Putamen (tissue), 1 donor: ENCODE data around the gene CHST7.

Experiments
- DNase-seq: peaks from one replicate; pipeline ENCODE4 v3.0.0-alpha.2; 2016; ENCODE audit warnings: low spot score

Gene CHST7

DNA sequence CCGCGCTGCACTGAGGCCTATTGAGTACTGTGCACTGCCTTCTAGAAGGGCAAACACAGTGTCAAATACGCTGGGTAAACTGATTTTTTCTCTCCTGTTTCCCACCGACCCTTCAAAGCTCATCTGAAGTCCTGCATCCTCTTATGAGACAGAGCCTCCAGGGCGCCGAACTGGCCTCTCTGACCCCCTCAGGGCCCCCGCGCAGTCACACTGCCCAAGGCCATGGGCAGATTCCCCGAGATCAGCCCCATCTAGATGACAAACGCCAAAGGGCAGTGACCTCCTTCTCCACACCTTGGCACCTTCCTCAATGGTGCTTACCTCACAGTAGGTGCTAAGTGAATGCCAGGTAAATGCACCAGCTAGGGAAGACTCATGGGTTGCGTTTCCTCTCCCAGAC, 34.4 kb downstream of the CHST7 start:
- no peak for DNase-seq

DNA sequence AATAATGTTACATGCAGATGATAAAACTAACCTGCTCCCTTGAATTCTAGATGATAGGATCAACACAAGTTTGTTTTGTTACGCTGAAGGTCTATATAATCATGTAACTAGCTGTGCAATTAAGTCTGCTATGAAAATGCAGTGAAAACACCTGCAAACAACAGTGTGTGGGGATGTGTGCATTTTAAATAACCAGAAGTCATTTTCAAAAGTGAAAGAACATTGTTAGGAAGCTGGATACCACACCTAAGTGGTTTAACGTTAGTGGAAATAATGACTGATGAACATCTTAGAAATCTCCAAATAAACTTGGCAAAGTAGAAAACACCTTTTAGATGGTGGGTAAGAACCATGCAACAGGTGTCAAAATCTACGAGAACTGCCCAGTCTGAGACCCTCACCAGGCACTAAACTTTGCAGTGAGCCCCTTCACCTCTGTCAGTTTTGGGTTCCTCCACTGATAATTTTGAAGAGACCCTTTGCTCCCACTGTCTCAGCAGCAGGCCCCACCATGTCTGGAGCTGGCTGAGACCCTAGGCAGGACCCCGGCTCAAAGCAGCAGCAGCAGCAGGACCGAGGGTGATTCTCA, 36.6 kb downstream of the CHST7 start:
- no peak for DNase-seq

DNA sequence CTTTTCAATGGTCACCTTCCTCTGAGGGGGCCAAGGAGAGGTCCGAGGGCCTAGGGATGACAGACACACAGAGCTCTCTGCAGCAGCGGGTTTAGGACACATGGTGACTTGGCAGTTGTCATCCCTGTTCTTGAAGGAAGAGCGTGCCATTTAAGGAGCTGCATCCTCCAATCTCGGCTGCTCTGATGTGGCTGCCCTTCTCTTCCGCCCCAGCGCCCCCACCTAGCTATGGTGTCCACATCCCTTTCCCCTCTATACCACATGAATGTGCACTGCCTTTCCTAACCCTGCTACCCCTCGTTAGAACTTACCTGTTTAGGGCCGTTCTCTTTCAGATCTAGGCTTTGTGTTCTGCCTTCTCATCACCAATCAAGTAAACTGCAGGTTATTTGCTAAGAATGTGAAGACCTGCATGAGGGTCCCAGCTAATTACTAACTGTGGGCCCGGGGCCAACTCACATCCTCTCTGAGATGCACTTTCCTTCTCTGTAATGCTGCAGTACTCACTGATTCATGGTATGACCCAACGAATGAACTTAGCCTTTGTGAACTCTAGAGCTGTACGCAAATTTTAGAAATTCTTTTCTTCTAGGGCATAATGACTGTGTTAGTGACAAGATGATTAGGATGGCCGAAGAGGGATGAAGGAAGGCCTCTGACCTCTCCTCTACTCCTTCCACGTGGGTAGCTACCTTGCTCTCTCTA, 38.2 kb downstream of the CHST7 start:
- no peak for DNase-seq

DNA sequence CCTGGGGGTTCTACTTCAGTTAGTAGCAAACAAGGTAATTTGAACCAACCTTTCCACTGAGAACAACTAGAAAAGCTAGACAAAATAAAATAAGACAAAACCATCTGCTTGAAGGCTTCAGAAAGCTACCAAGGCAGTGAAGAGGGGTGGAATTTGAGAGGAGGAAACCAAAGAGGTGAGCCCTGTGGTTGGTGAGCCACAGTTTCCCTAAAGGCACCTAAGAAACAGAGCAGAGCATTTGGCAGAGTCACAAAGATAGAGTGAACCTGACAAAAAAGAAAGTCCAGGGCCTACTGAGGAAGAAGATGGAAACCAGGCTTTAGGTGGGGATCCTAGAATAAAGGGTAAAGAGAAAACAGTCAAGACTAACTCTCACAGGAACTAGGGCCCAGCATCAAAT, 44.3 kb downstream of the CHST7 start:
- no peak for DNase-seq

DNA sequence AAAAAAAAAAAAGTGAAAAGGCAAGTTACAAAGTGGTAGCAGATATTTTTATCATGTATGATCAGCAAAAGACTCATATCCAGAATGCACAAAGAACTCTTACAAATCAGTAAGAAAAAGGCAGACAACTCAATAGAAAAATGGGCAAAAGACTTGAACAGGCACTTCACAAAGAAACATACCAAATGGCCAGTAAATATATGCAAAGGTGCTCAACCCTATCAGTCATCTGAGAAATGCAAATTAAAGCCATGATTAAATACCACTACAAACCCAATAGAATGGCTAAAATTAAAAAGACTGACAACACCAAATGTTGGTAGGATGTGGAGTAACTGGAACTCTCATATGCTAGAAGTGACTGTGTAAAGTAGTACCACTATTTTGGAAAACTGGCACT, 45.4 kb downstream of the CHST7 start:
- DNase-seq, result no peak

DNA sequence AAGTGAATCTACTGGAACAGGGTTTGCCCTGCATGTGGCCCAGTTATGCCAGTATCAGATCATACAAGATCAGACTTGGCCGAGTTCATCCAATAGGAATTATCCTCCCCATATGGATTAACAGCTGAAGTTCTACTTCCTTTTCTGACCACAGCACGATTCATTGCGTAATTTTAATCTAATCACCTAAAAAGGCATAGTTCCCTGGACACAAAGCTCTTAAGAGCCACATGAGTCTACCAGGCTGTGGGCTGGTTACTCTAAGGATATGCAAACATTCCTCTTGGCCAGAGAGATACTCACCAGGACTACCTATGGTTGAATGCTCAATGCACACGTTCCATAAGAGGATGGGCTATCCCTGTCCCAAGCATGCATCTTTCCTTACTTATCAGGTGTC, 46.9 kb downstream of the CHST7 start:
- no peak for DNase-seq

DNA sequence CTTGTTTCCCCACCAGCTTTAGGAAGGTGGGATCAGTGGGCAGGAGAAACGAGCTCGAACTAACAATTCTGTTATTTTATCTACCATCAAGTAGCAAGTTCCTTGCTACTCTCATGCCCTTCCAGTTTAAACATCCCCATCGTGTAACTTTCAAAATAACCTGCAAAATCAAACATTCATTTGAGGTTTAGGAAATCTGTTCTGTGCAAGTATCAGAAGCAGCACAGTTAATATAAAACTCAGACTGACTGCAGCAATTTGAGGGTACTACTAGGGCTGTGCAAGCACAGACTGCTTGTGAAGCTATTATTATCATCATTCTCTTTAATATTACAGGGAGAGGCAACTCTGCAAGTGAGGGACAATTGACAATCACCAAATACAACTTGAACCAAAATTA, 48.0 kb downstream of the CHST7 start:
- DNase-seq, result no peak

DNA sequence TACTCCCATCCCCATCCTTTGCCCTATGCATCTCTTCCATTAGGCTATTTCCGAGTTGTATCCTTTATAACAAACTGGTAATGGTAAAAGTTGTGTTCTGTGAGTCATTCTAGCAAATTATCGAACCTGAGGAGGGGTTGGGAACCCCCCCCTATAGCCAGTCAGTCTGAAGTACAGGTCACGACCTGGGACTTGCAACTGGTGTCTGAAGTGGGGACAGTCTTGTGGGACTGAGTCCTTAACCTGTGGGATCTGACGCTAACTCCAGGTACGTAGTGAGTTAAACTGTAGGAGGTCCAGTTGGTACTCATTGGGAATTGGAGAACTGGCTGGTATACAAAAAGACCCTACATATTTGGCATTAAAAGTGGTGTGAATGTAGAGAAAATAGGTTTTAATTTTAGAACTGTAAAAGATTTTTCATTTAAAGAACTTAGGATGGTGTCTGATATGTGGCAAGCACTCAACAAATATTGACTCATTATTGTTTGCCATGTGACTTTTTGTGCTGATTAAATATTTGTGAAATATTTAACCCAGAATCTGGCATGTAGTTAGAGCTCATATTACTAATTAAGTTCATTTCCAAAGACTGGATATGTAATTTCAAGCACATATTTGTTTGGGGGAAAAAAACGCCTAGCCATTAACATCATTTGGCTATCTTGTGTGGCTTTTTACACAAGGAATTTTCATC, 50.7 kb downstream of the CHST7 start:
- no peak for DNase-seq

DNA sequence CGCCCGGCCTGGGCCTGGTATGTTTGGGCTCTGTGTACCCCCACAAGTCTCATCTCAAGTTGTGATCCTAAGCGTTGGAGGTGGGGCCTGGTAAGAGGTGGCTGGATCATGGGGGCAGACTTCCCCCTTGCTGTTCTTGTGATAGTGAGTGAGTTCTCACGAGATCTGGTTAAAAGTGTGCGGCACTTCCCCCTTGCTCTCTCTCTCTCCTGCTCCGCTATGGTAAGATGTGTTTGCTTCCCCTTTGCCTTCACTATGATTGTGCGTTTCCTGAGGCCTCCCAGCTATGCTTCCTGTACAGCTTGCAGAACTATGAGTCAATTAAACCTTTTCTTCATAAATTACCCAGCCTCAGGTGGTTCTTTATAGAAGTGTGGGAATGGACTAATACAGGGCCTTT, 53.0 kb downstream of the CHST7 start:
- DNase-seq, result no peak

DNA sequence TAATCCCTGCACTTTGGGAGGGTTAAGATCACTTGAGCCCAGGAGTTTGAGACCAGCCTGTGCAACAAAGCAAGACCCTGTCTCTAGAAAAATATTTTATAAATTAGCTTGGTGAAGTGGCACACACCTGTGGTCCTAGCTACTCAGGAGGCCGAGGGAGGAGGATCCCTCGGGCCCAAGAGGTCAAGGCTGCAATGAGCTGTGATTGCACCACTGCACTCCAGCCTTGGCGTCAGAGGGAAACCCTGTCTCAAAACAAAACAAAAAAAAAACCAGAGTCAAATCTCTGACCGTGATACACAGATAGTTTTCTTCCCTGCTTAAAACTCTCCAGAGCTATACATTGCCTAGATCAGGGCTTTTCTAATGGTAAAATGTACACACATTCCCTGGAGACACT, 53.5 kb downstream of the CHST7 start:
- no peak for DNase-seq

DNA sequence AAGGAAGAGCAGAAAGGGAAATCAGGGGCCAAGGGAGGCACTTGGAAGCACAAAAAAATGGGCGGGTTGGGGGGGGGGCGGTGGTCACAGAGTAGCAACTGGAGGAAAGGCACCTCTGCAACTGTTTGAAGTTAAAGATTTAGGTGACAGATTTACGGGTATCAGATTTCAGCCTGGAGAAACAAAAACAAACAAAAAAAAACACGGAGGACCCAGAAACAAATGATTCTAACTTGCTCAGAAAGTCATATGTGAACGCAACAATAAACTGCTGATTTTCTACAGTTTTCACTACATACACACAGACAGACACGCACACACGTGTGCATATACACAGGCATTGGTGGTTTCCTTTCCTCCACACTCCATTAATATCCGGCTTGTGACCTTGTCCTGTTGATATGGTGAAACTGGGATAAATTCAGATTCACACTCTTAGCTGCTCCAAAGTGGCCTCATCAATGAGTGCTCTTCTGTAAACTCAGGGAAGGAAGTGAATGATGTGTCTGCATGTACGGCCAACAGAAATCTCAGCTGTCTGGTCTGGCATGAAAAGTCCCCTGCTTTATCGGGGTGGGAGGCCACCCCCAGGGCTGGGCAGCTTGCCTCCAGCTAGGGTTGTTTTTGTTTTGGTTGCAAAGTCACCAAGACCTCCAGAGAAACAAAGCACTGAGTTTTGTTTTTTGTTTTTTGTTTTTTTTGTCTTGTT, 54.3 kb downstream of the CHST7 start:
- DNase-seq, result no peak

DNA sequence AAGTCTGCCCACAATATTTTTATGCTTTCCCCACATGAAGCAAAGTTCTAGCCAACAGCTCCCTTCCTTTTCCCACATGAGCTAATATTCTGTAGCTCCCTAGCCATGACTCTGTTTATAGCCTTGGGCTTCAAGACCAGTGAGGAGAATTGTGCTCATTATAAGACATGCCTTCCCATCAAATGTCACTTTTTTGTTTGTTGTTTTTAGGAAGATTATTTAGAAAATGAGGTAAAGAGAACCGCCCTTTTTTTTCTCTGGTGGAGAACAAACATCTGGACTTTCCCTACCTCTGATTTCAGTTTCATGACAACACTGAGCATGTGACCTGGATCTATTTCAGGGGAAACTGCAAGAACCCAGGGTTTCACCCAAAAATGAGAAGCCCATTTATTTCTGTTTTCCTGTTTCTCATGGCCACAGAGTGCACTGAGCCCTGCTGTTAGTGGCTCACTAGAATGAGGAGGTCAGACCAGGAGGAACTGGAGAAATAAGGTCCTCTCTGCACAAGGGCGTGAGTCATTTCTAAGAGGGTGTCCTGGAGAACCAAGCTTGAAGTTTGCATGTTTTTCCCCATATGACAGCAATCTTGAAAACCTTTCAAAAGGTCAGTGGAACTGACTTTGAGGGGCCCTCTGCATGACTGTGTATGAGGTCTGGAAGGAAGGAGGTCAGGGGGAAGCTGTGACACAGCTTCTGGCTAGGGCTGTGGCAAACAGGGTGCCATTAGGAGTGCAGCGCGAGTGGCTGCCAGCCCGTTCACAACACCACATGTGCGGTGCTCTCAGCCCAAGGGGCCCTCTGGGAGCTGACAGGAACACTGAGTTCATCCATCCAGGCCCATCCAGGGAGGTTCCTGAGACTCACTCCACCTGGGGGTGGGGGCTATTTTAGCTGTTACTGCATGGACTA, 55.2 kb downstream of the CHST7 start:
- no peak for DNase-seq

DNA sequence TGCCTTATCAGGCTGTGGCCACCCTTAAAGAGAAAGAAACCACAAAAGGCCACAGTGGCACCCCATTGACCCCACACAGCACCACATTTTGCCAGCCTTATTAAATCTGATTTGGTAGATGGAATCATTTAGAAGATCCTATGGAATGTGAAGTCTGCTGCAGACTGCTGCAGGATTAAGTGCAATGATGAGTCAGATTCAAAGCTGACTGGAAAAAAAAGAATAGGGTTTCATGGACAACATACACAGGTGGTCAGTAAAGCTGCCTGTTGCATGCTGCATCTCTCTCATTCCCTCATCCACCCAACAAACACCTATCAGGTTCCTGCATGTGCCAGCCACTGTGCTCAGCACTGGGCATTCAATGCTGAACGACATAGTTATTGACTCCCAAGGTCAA, 56.6 kb downstream of the CHST7 start:
- DNase-seq, result no peak

DNA sequence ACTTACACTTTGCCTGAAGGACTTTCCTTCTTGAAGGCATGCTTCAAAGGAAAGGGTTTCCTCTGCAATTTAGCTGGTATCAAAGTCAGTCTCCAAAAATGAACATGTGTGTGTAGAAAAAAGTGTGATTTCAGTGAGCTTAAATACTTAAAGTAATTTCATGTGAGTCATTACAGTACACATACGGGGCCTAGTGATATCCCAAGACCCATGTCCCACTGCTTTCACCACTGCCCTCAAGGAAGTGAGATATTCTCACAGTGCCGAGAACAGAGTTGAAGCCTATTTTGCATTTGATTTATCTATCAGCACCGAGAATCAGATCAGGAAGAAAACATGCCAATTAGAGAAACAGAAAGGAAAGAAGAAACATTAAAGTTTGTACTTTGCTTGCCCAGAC, 61.0 kb downstream of the CHST7 start:
- no peak for DNase-seq

DNA sequence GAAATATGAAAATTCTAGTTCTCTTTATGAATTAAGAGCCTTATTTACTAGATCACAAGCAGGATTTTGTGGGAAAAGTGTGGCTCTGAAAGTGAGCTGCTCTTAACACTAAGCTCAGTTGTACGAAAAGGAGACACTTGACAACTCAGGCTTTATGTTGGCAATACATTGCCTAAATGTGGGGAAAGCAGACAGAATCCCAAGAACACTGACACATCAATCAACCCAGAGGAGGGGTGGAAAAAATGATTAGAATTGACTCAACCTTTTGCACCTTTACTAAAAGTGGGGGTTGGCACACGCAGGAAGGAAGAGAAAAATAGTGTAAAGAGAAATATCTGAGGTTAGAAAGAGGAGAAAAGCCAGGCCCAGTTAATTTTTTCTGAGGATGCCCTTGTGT, 61.6 kb downstream of the CHST7 start:
- no peak for DNase-seq

DNA sequence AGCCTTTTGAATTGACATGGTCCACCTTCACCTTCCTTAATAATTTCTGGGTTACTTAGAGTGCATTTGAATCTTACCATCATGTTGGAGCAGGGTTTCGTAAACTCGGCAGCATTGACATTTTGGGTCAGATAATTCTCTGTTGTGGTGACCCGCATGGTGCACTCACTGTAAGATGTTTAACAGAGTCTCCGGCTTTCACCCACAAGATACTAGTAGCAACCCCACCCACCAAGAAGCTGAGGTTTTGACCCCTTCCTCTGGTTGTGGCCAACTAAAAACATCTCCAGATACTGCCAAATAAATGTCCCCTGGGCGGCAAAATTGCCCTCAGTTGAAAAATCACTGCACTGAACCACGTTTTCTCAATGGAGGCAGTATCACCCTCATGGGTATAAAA, 62.7 kb downstream of the CHST7 start:
- no peak for DNase-seq

DNA sequence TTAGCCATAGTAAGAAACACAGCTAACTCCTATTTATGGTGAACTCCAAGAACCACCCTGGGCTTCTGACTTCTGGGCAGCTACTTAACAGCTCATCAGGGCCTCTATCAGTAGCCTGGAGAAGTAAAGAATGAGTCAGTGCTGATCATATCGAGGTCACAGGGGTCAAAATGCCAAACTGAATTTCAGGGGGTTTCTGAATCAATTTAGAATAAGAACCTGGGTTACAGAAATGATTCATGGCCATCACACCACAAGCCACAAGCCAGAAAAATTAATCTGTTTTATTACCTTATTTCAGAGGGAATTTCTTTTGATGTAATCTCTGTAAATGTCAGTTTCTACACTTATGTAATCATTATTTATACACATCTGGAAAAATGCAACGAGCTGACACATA, 64.4 kb downstream of the CHST7 start:
- DNase-seq, result no peak

DNA sequence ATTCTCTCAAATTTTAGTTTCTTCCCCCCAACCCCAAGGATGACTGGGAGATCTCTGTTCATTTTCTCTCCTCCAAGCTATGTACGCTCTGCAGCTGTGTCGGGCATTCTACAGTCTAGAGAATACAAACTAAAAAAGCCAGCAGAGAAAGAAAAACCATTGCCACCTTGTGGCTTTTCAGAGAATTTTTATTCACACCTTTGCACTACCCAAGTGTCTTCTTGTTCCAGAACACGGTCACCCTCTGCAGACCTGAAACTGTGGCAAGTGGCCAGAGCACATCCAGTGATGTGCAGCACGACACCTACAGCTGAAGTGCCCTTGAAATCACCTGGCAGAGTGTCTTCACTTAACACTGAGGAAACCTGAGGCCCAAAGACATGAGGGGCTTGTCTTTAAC, 68.6 kb downstream of the CHST7 start:
- DNase-seq, result no peak

DNA sequence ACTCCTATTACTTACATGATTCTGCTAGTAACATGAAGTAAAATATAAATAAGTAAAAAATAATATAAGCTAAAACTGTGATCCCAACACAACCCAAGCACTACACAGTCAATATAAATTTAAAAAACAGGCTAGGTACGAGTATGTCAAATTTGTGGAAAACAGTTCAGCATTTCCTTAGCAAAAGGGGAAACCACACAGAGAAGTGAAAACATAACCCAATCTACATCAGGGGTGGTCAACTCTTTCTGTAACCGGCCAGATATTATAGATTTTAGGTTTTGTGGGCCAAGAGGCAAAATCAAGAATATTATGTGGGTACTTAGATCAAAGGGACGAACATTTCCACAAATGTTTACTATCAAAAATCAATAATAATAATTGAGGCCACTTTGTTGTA, 70.1 kb downstream of the CHST7 start:
- DNase-seq, result no peak

DNA sequence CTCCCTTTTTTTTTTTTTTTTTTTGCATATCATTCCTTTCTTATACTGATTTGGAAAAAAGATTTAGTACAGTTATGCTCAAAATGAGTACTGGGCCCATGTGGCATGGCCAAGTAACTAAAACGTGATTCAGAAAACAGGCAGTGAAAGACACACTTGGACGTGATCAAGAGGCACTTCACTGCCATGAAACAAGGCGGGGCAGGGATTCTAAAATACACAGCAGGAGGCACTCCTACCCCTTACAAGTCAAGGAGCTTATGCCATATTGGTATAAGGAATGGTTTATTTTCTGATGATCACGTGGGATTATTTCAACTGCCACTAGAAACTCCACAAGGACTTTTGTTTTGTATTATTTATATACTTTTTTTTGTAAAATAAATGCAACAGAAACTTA, 72.0 kb downstream of the CHST7 start:
- DNase-seq, result no peak

DNA sequence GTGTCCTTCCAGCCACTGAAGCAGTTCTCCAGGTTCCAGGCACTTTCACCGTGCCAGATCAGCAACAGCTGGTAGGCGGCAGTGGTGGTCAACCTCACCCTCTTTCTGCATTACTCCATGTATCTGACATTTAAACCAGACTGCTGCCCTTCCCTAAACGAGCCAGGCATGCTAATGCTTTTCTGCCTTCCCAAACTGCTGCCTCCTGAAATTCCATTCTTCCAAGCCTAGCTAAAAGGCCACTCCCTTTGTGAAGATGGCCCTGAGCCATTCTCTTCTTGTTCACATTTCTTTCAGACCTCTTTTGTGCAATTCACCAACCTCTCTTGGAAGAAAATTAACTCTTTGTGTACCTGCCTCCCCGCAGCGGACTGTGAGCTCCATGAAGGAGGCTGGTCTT, 73.7 kb downstream of the CHST7 start:
- no peak for DNase-seq
